ENCODE measurements around the gene EXD1.
"Not testable (repeated sequence)": the region's sequence is repeated elsewhere in the genome, so short reads cannot be mapped to it uniquely, and the experiment has no call there.

EXD1 gene

GRCh38 chr15:41139112-41139511 lies 91.4 kb downstream of the EXD1 start:
- H3K4me1 ChIP-seq (ENCODE audit: control insufficient read depth in 2 of 2, insufficient read depth in 1 of 2, low read depth in 1 of 2, low read length in 2 of 2); H3K18ac ChIP-seq (ENCODE audit: low read length); H3K27me3 ChIP-seq (ENCODE audit: control insufficient read depth in 3 of 3, insufficient read depth in 3 of 3, low read depth in 1 of 3, low read length in 3 of 3); H3K27ac ChIP-seq (replicated peaks; ENCODE audit: low read length); H2AK5ac ChIP-seq (ENCODE audit: low read depth, low read length); H3K36me3 ChIP-seq (replicated peaks in 1 of 2; ENCODE audit: control insufficient read depth in 2 of 2, insufficient read depth in 2 of 2, low read length in 2 of 2); H4K8ac ChIP-seq (ENCODE audit: low read depth, low read length); H2BK120ac ChIP-seq (ENCODE audit: low read depth, low read length); H3K4me3 ChIP-seq (ENCODE audit: low read length in 2 of 2); H4K91ac ChIP-seq (ENCODE audit: low read depth, low read length, poor library complexity); H3K79me1 ChIP-seq (ENCODE audit: low read depth, low read length); H2BK5ac ChIP-seq (ENCODE audit: low read length); H3K4me2 ChIP-seq (ENCODE audit: insufficient read depth, low read length, poor library complexity, severe bottlenecking); H3K9ac ChIP-seq (ENCODE audit: low read depth, low read length, poor library complexity); DNase-seq (ENCODE audit: low spot score); H2BK12ac ChIP-seq (ENCODE audit: low read length); H3K9me3 ChIP-seq (replicated peaks in 1 of 2; ENCODE audit: control insufficient read depth in 2 of 2, insufficient read depth in 1 of 2, low read depth in 1 of 2, low read length in 2 of 2); H2BK15ac ChIP-seq (ENCODE audit: low read length); H3K23ac ChIP-seq (ENCODE audit: low read depth, low read length, poor library complexity); H2AFZ ChIP-seq (ENCODE audit: low read length); H3K4ac ChIP-seq (ENCODE audit: low read length); H3K14ac ChIP-seq (ENCODE audit: low read length): not testable (repeated sequence)
- WGBS, 2 donors (ENCODE audit: extremely low coverage in 2 of 2, insufficient read length in 2 of 2, insufficient replicate concordance in 1 of 2) = no CpG with 5 or more reads among the region's 7 CpGs

- H3K27me3 ChIP-seq (ENCODE audit: control insufficient read depth in 3 of 3, insufficient read depth in 3 of 3, low read depth in 1 of 3, low read length in 3 of 3); H3K14ac ChIP-seq (ENCODE audit: low read length); H3K27ac ChIP-seq (replicated peaks; ENCODE audit: low read length); H3K23ac ChIP-seq (ENCODE audit: low read depth, low read length, poor library complexity); H3K4me2 ChIP-seq (ENCODE audit: insufficient read depth, low read length, poor library complexity, severe bottlenecking); H3K18ac ChIP-seq (ENCODE audit: low read length); H3K4me3 ChIP-seq (ENCODE audit: low read length in 2 of 2); DNase-seq (ENCODE audit: low spot score); H2BK5ac ChIP-seq (ENCODE audit: low read length); H3K4me1 ChIP-seq (ENCODE audit: control insufficient read depth in 2 of 2, insufficient read depth in 1 of 2, low read depth in 1 of 2, low read length in 2 of 2); H4K91ac ChIP-seq (ENCODE audit: low read depth, low read length, poor library complexity); H4K8ac ChIP-seq (ENCODE audit: low read depth, low read length); H3K79me1 ChIP-seq (ENCODE audit: low read depth, low read length); H2BK120ac ChIP-seq (ENCODE audit: low read depth, low read length); H2AK5ac ChIP-seq (ENCODE audit: low read depth, low read length); H3K36me3 ChIP-seq (replicated peaks in 1 of 2; ENCODE audit: control insufficient read depth in 2 of 2, insufficient read depth in 2 of 2, low read length in 2 of 2); H3K9ac ChIP-seq (ENCODE audit: low read depth, low read length, poor library complexity); H3K4ac ChIP-seq (ENCODE audit: low read length); H2BK12ac ChIP-seq (ENCODE audit: low read length); H3K9me3 ChIP-seq (replicated peaks in 1 of 2; ENCODE audit: control insufficient read depth in 2 of 2, insufficient read depth in 1 of 2, low read depth in 1 of 2, low read length in 2 of 2); H2BK15ac ChIP-seq (ENCODE audit: low read length); H2AFZ ChIP-seq (ENCODE audit: low read length): not testable (repeated sequence)
- WGBS, 2 donors (ENCODE audit: extremely low coverage in 2 of 2, insufficient read length in 2 of 2, insufficient replicate concordance in 1 of 2) = no CpG with 5 or more reads among the region's 6 CpGs
These were observed 95.0 kb downstream of the EXD1 start for GRCh38 chr15:41135580-41135979.

GRCh38 chr15:41133454-41133853 lies 97.1 kb downstream of the EXD1 start:
- no peak overlapping the region for H3K18ac ChIP-seq (ENCODE audit: low read length)

More at GRCh38 chr15:41133454-41133853, 97.1 kb downstream of the EXD1 start:
- H3K27ac ChIP-seq (replicated peaks; ENCODE audit: low read length) = no peak overlapping the region
- H2AK5ac ChIP-seq (ENCODE audit: low read depth, low read length) = no peak overlapping the region
- no peak overlapping the region for H2BK5ac ChIP-seq (ENCODE audit: low read length)
- H4K8ac ChIP-seq (ENCODE audit: low read depth, low read length) = no peak overlapping the region
- no peak overlapping the region for H2BK15ac ChIP-seq (ENCODE audit: low read length)
- H3K14ac ChIP-seq (ENCODE audit: low read length) = no peak overlapping the region
- H3K9ac ChIP-seq (ENCODE audit: low read depth, low read length, poor library complexity) = no peak overlapping the region
- H3K23ac ChIP-seq (ENCODE audit: low read depth, low read length, poor library complexity) = no peak overlapping the region
- no peak overlapping the region for H2AFZ ChIP-seq (ENCODE audit: low read length)
- DNase-seq (ENCODE audit: low spot score) = no peak
- no peaks in the 10 kb centered on the region for H3K9me3 ChIP-seq (replicated peaks in 1 of 2; ENCODE audit: control insufficient read depth in 2 of 2, insufficient read depth in 1 of 2, low read depth in 1 of 2, low read length in 2 of 2)
- no peak overlapping the region for H3K4me3 ChIP-seq (ENCODE audit: low read length in 2 of 2)
- H3K79me1 ChIP-seq (ENCODE audit: low read depth, low read length) = no peaks in the 10 kb centered on the region
- no CpG with 5 or more reads among the region's 10 CpGs for WGBS, 2 donors (ENCODE audit: extremely low coverage in 2 of 2, insufficient read length in 2 of 2, insufficient replicate concordance in 1 of 2)
- no peak overlapping the region for H2BK12ac ChIP-seq (ENCODE audit: low read length)
- H3K4ac ChIP-seq (ENCODE audit: low read length) = no peak overlapping the region
- H4K91ac ChIP-seq (ENCODE audit: low read depth, low read length, poor library complexity) = no peak overlapping the region
- no peaks in the 10 kb centered on the region for H3K36me3 ChIP-seq (replicated peaks in 1 of 2; ENCODE audit: control insufficient read depth in 2 of 2, insufficient read depth in 2 of 2, low read length in 2 of 2)
- no peak overlapping the region for H2BK120ac ChIP-seq (ENCODE audit: low read depth, low read length)
- peaks cover 0 to 4% of the 10 kb centered on the region in 2 donors for H3K4me1 ChIP-seq (ENCODE audit: control insufficient read depth in 2 of 2, insufficient read depth in 1 of 2, low read depth in 1 of 2, low read length in 2 of 2)
- no peak overlapping the region for H3K4me2 ChIP-seq (ENCODE audit: insufficient read depth, low read length, poor library complexity, severe bottlenecking)
- H3K27me3 ChIP-seq (ENCODE audit: control insufficient read depth in 3 of 3, insufficient read depth in 3 of 3, low read depth in 1 of 3, low read length in 3 of 3) = peaks cover 0 to 9% (median 0%) of the 10 kb centered on the region in 3 experiments

Measured in neuronal stem cell (in vitro differentiated cells).